Femur (tissue), 1 donor: ENCODE measurements around the gene ZKSCAN8.
"Not testable (repeated sequence)": the region's sequence is repeated elsewhere in the genome, so short reads cannot be mapped to it uniquely, and the experiment has no call there.

Experiments used
- DNase-seq: peaks from one replicate; pipeline ENCODE4 v3.0.0-alpha.2; 2017

Gene ZKSCAN8

GRCh38 chr6:28141500-28142329 lies at the start of gene ZKSCAN8:
TSS of gene ZKSCAN8 (plus strand) at chr6:28141883. CDS start at chr6:28148408, 6,525 bp downstream.
- DNase-seq, result peak; percentile 88

- DNase-seq, result not testable (repeated sequence)
Observed at GRCh38 chr6:28102222-28102621, 39.5 kb upstream of the ZKSCAN8 start.

GRCh38 chr6:28102699-28103098 lies 39.0 kb upstream of the ZKSCAN8 start:
- DNase-seq, result not testable (repeated sequence)

GRCh38 chr6:28104392-28105244 lies 37.1 kb upstream of the ZKSCAN8 start:
- peak; percentile 86 for DNase-seq

GRCh38 chr6:28105245-28105639 lies 36.4 kb upstream of the ZKSCAN8 start:
- no peak for DNase-seq

GRCh38 chr6:28107506-28107905 lies 34.2 kb upstream of the ZKSCAN8 start:
- DNase-seq, result no peak

- no peak for DNase-seq
Observed at GRCh38 chr6:28111964-28112363, 29.7 kb upstream of the ZKSCAN8 start.

- no peak for DNase-seq
Observed at GRCh38 chr6:28115799-28116198, 25.9 kb upstream of the ZKSCAN8 start.

GRCh38 chr6:28117386-28118050 lies 24.2 kb upstream of the ZKSCAN8 start:
- no peak for DNase-seq

- DNase-seq, result no peak
Observed at GRCh38 chr6:28118217-28118616, 23.5 kb upstream of the ZKSCAN8 start.

GRCh38 chr6:28121876-28122275 lies 19.8 kb upstream of the ZKSCAN8 start:
- no peak for DNase-seq

GRCh38 chr6:28122283-28122682 lies 19.4 kb upstream of the ZKSCAN8 start:
- DNase-seq, result not testable (repeated sequence)

GRCh38 chr6:28124350-28124970 lies 17.2 kb upstream of the ZKSCAN8 start, which contains the start of gene ZSCAN16:
TSS of gene ZSCAN16 (plus strand) at chr6:28124609. CDS start at chr6:28125444, 835 bp downstream.
- DNase-seq, result peak; percentile 88

- no peak for DNase-seq
Observed at GRCh38 chr6:28124971-28125353, 16.7 kb upstream of the ZKSCAN8 start.

GRCh38 chr6:28125401-28125800 lies 16.3 kb upstream of the ZKSCAN8 start:
- DNase-seq, result no peak

- no peak for DNase-seq
Observed at GRCh38 chr6:28134015-28134414, 7.7 kb upstream of the ZKSCAN8 start.

- no peak for DNase-seq
Observed at GRCh38 chr6:28134716-28135115, 7.0 kb upstream of the ZKSCAN8 start.

GRCh38 chr6:28135393-28135792 lies 6.3 kb upstream of the ZKSCAN8 start:
- no peak for DNase-seq

- peak; percentile 94 for DNase-seq
Observed at GRCh38 chr6:28136585-28137504, 4.8 kb upstream of the ZKSCAN8 start.

GRCh38 chr6:28137505-28137981 lies 4.1 kb upstream of the ZKSCAN8 start:
- no peak for DNase-seq

GRCh38 chr6:28139860-28140543 lies 1.7 kb upstream of the ZKSCAN8 start:
- DNase-seq, result no peak
